HG03159 (cell line): ENCODE data around the gene CCL25.
"Not testable (repeated sequence)": the region's sequence is repeated elsewhere in the genome, so short reads cannot be mapped to it uniquely, and the experiment has no call there.

Experiments used
- ATAC-seq: cut with Tn5 transposase; IDR thresholded peaks from one replicate; pipeline ENCODE4 v1.9.1; 2021; ENCODE audit warnings: mild to moderate bottlenecking, moderate library complexity; ENCODE audit not compliant: unreplicated experiment

CCL25 gene

GRCh38 chr19:8084152-8084551 lies 31.6 kb downstream of the CCL25 start:
- ATAC-seq: no peak

GRCh38 chr19:8085598-8086408 lies 33.2 kb downstream of the CCL25 start:
- no peak for ATAC-seq

- no peak for ATAC-seq
These were observed 34.3 kb downstream of the CCL25 start for GRCh38 chr19:8086849-8087248.

DNA sequence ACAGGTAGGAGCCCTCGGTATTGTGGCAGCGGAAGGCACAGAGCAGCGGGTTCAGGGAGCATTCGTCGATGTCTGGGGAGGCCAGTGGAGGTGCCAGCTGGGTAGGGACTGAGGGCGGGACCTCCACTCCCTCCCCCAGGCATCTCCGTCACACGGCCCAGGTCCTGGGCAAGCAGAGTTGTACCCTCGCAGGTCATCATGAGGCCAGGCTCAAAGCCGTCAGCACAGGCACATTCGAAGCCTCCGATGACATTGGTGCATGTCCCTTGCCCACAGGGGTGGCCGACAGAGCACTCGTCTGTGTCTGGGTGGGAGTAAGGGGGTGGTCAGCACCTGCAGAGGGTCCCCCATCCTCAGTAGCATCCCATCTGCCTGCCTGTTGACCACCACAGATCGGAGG lies 35.3 kb downstream of the CCL25 start:
- no peak for ATAC-seq

DNA sequence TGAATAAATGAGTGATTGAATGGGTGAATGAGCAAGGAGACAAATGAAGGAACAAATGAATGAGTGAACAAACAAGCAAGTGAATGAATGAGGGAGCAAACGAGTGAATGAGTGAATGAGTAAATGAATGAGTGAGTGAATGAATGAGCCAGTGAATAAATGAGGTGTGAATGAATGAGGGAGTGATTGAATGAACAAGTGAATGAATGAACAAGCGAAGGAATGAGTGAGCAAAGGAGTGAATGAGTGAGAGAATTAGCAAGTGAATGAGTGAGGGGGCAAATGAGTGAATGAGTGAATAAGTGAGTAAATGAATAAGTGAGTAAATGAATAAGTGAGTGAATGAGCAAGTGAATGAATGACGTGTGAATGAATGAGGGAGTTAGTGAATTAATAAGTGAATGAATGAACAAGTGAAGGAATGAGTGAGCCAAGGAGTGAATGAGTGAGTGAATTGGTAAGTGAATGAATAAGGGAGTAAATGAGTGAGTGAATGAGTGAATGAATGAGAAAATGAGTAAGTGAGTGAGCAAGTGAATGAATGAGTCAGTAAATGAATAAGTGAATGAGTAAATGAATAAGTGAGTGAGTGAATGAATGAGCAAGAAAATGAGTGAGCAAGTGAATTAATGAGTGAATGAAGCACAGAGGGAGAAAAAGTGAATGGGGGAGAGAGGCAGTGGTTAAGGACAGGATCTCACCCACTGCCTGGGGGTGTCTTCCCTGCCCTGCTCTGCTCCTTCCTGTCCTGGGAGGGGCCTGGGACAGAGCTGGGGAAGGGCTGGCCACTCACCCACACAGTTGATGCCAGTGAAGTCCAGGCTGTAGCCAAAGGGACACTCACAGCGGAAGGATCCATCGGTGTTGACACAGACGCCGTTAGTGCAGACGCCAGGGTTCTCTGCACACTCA lies 36.4 kb downstream of the CCL25 start:
- ATAC-seq: no peak

- no peak for ATAC-seq
These were observed 37.4 kb downstream of the CCL25 start for GRCh38 chr19:8089664-8090601.

GRCh38 chr19:8090950-8091349 lies 38.4 kb downstream of the CCL25 start:
- ATAC-seq: no peak

- ATAC-seq: no peak
These were observed 41.2 kb downstream of the CCL25 start for GRCh38 chr19:8093740-8094139.

DNA sequence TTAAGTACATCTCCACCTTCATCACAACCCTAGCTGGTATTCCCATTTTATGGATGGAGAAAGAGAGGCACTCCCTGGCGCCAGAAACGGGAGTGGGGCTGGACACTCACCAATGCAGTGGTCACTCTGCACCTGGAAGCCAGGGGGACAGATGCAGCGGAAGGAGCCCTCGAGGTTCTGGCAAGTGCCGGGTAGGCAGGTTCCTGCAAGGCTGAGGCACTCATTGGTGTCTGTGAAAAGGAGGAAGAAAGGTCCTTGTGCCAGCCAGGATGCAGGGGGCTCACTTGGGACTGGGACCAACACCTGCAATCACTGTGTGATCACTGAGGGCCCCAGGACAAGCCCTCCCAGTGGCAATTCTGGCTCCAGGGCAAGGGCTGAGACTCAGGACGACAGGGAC lies 41.8 kb downstream of the CCL25 start:
- no peak for ATAC-seq

GRCh38 chr19:8095354-8095886 lies 42.9 kb downstream of the CCL25 start:
- ATAC-seq: no peak

DNA sequence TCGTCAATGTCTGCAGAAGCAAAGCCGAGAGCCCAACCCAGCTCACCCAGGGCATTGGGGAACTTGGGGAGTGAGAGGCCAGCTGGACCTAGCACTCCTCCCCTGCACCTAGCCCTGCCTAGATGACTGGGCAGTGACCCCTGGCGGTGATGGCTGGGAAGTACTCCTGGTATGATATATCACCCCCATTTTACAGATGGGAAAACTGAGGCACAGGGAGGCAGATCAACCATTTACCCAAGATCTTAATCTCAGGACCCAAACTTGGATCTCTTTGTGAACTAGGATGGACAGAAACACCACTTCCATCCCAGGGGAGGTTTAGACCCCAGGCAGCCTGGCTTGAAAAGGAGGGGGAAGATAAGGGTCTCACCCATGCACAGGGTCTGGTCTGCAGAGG lies 43.5 kb downstream of the CCL25 start:
- ATAC-seq: no peak

GRCh38 chr19:8097198-8097597 lies 44.6 kb downstream of the CCL25 start:
- ATAC-seq: no peak

DNA sequence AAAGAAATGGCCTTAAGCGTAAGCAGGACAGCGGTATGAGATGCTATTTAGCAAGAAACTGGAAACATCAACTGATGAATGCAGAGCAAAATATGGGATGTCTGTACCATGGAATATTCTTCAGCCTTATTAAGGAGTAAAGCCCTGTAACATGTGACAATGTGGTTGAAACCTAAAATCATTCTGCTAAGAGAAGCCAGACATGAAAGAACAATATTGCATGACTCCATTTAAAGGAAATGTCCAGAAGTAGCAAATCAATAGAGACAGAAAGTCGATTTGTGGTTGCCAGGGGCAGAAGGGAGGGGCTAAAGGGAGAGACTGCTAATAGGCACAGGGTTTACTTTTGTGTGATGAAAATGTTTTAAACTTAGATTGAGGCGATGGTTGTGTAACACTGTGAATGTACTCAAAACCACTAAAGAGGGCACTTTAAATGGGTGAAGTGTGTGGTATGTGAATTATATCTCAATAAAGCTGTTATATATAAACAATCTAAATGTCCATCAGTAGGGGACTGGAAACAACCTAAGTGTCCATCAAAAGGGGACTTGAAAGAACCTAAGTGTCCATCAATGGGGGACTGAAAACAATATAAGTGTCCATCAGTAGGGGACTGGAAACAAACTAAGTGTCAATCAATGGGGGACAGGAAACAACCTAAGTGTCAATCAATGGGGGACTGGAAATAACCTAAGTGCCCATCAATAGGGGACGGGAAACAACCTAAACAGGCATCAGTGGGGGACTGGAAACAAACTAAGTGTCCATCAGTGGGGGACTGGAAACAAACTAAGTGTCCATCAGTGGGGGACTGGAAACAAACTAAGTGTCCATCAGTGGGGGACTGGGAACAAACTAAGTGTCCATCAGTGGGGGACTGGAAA lies 45.4 kb downstream of the CCL25 start:
- ATAC-seq: no peak

GRCh38 chr19:8101311-8101710 lies 48.8 kb downstream of the CCL25 start:
- no peak for ATAC-seq

GRCh38 chr19:8101910-8102309 lies 49.4 kb downstream of the CCL25 start:
- not testable (repeated sequence) for ATAC-seq

- ATAC-seq: no peak
These were observed 52.9 kb downstream of the CCL25 start for GRCh38 chr19:8105471-8105870.

- no peak for ATAC-seq
These were observed 54.8 kb downstream of the CCL25 start for GRCh38 chr19:8107301-8107903.

GRCh38 chr19:8108560-8109445 lies 56.2 kb downstream of the CCL25 start:
- ATAC-seq: no peak
